ENCODE results near the gene RHBDL1. TPM values are rescaled to one million over a fixed set of nuclear protein-coding genes. Genes with fewer than 3 reads are reported as not detected.

Gene RHBDL1
- total and polyA plus RNA-seq, 9 of the 15 experiments (the other 6 are each of a cell fraction or from before 2014, with no cell fraction given), result 0.03 to 5.6 (median 1.3) TPM; not detected in 1

DNA sequence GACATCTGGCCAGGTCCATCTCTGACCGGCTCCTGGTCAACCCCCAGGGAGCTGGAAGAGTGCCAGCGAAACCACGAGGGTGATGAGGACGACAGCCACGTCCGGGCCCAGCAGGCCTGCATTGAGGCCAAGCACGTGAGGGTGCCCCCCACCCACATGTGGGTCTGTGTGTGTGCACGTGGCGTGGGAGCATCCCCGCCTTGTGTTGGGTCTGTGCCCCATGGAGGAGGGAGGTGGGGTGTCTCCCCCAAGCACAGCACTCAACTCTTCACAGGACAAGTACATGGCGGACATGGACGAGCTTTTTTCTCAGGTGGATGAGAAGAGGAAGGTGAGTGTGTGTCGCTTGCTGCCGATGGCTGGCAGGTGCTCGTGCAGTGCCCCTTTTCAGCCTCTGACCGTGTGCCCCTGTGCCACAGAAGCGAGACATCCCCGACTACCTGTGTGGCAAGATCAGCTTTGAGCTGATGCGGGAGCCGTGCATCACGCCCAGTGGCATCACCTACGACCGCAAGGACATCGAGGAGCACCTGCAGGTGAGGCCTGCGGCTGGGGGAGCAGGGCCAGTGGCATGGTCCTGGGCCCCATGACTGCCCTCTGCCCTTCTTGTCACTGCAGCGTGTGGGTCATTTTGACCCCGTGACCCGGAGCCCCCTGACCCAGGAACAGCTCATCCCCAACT, 6.4 kb downstream of the RHBDL1 start (continued):
- TF ChIP-seq, protein P1, sequence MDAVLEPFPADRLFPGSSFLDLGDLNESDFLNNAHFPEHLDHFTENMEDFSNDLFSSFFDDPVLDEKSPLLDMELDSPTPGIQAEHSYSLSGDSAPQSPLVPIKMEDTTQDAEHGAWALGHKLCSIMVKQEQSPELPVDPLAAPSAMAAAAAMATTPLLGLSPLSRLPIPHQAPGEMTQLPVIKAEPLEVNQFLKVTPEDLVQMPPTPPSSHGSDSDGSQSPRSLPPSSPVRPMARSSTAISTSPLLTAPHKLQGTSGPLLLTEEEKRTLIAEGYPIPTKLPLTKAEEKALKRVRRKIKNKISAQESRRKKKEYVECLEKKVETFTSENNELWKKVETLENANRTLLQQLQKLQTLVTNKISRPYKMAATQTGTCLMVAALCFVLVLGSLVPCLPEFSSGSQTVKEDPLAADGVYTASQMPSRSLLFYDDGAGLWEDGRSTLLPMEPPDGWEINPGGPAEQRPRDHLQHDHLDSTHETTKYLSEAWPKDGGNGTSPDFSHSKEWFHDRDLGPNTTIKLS (IDR thresholded peaks at IDR 0.05; ENCODE audit: borderline replicate concordance, low read depth), result no peak
- TF ChIP-seq RBM25 (IDR thresholded peaks at IDR 0.05; ENCODE audit: low read depth, low read length, severe bottlenecking), result no peak
- no peak for TF ChIP-seq CLOCK (CRISPR knock-in tag; IDR thresholded peaks at IDR 0.05; ENCODE audit: borderline replicate concordance)
- TF ChIP-seq NEUROD1 (IDR thresholded peaks at IDR 0.05; ENCODE audit: borderline replicate concordance, low read depth, low read length, partially characterized antibody), result no peak
- TF ChIP-seq ZNF699 (CRISPR knock-in tag; IDR thresholded peaks at IDR 0.05; ENCODE audit: insufficient replicate concordance), result no peak
- TF ChIP-seq ADNP (tag; IDR thresholded peaks at IDR 0.05), result no peak
- TF ChIP-seq, protein P2, sequence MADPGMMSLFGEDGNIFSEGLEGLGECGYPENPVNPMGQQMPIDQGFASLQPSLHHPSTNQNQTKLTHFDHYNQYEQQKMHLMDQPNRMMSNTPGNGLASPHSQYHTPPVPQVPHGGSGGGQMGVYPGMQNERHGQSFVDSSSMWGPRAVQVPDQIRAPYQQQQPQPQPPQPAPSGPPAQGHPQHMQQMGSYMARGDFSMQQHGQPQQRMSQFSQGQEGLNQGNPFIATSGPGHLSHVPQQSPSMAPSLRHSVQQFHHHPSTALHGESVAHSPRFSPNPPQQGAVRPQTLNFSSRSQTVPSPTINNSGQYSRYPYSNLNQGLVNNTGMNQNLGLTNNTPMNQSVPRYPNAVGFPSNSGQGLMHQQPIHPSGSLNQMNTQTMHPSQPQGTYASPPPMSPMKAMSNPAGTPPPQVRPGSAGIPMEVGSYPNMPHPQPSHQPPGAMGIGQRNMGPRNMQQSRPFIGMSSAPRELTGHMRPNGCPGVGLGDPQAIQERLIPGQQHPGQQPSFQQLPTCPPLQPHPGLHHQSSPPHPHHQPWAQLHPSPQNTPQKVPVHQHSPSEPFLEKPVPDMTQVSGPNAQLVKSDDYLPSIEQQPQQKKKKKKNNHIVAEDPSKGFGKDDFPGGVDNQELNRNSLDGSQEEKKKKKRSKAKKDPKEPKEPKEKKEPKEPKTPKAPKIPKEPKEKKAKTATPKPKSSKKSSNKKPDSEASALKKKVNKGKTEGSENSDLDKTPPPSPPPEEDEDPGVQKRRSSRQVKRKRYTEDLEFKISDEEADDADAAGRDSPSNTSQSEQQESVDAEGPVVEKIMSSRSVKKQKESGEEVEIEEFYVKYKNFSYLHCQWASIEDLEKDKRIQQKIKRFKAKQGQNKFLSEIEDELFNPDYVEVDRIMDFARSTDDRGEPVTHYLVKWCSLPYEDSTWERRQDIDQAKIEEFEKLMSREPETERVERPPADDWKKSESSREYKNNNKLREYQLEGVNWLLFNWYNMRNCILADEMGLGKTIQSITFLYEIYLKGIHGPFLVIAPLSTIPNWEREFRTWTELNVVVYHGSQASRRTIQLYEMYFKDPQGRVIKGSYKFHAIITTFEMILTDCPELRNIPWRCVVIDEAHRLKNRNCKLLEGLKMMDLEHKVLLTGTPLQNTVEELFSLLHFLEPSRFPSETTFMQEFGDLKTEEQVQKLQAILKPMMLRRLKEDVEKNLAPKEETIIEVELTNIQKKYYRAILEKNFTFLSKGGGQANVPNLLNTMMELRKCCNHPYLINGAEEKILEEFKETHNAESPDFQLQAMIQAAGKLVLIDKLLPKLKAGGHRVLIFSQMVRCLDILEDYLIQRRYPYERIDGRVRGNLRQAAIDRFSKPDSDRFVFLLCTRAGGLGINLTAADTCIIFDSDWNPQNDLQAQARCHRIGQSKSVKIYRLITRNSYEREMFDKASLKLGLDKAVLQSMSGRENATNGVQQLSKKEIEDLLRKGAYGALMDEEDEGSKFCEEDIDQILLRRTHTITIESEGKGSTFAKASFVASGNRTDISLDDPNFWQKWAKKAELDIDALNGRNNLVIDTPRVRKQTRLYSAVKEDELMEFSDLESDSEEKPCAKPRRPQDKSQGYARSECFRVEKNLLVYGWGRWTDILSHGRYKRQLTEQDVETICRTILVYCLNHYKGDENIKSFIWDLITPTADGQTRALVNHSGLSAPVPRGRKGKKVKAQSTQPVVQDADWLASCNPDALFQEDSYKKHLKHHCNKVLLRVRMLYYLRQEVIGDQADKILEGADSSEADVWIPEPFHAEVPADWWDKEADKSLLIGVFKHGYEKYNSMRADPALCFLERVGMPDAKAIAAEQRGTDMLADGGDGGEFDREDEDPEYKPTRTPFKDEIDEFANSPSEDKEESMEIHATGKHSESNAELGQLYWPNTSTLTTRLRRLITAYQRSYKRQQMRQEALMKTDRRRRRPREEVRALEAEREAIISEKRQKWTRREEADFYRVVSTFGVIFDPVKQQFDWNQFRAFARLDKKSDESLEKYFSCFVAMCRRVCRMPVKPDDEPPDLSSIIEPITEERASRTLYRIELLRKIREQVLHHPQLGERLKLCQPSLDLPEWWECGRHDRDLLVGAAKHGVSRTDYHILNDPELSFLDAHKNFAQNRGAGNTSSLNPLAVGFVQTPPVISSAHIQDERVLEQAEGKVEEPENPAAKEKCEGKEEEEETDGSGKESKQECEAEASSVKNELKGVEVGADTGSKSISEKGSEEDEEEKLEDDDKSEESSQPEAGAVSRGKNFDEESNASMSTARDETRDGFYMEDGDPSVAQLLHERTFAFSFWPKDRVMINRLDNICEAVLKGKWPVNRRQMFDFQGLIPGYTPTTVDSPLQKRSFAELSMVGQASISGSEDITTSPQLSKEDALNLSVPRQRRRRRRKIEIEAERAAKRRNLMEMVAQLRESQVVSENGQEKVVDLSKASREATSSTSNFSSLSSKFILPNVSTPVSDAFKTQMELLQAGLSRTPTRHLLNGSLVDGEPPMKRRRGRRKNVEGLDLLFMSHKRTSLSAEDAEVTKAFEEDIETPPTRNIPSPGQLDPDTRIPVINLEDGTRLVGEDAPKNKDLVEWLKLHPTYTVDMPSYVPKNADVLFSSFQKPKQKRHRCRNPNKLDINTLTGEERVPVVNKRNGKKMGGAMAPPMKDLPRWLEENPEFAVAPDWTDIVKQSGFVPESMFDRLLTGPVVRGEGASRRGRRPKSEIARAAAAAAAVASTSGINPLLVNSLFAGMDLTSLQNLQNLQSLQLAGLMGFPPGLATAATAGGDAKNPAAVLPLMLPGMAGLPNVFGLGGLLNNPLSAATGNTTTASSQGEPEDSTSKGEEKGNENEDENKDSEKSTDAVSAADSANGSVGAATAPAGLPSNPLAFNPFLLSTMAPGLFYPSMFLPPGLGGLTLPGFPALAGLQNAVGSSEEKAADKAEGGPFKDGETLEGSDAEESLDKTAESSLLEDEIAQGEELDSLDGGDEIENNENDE (IDR thresholded peaks at IDR 0.05; ENCODE audit: low read depth, low read length), result no peak
- no peak for TF ChIP-seq HDGF (IDR thresholded peaks at IDR 0.05)
- no peak for TF ChIP-seq SETDB1 (IDR thresholded peaks at IDR 0.05; ENCODE audit: low read length)

Data from K562 (cell line).